HEK293 (cell line): ENCODE results near the gene PDE3A.

Experiments
- CTCF ChIA-PET: fragments of 350-600 bp; formaldehyde crosslinking; extraction: SDS; loops from one replicate; lab custom pipeline; 2021; ENCODE audit warnings: antibody characterized with exemption; lab: Yijun Ruan, JAX
- POLR2A ChIA-PET: fragments of 300-600 bp; formaldehyde crosslinking; extraction: SDS; loops from one replicate; lab custom pipeline; 2020; ENCODE audit warnings: antibody characterized with exemption, inconsistent platforms; lab: Yijun Ruan, JAX
- H3K27ac ChIP-seq: fragments of 200-500 bp; sonication (Bioruptor generic); 2 replicates; pipeline ENCODE4 v1.5.1; 2014; ENCODE audit warnings: low read depth, low read length, control low read depth, inconsistent platforms; ENCODE audit errors: extremely low read depth
- H3K36me3 ChIP-seq, 2 experiments: fragments of 200-500 bp in 1 of 2; sonication (Bioruptor generic) in 1 of 2; 1 replicate in 1 of 2; 2 replicates in 1 of 2; pipeline ENCODE4 v1.5.1; 2014 to 2017; ENCODE audit warnings: inconsistent platforms in 2 of 2, low read length in 2 of 2; ENCODE audit not compliant: control insufficient read depth in 2 of 2, insufficient read depth in 1 of 2
- H3K4me1 ChIP-seq: fragments of 200-500 bp; sonication (Bioruptor generic); 2 replicates; pipeline ENCODE4 v1.5.1; 2014; ENCODE audit warnings: mild to moderate bottlenecking, low read length, inconsistent platforms; ENCODE audit not compliant: control insufficient read depth, insufficient read depth
- H3K4me3 ChIP-seq: 2 replicates; pipeline ENCODE4 v1.5.1; 2011; ENCODE audit warnings: low read depth, mild to moderate bottlenecking, control low read depth, low read length, moderate library complexity
- H3K9me3 ChIP-seq: fragments of 200-500 bp; sonication (Bioruptor generic); 2 replicates; pipeline ENCODE4 v1.5.1; 2014; ENCODE audit warnings: low read depth, low read length, inconsistent platforms; ENCODE audit not compliant: control insufficient read depth, insufficient read depth
- GLI2 ChIP-seq: fragments of 450-650 bp; formaldehyde crosslinking; IDR thresholded peaks from 2 replicates; pipeline ENCODE4; 2017; ENCODE audit warnings: missing biosample characterization, missing genetic modification characterization, low read depth, borderline replicate concordance
- IKZF3 ChIP-seq: fragments of 450-650 bp; IDR thresholded peaks from 2 replicates; pipeline ENCODE4 v1.5.0; 2018; ENCODE audit warnings: missing biosample characterization, mild to moderate bottlenecking, missing genetic modification characterization, moderate library complexity
- ZFP41 ChIP-seq: fragments of 450-650 bp; formaldehyde crosslinking; IDR thresholded peaks from 2 replicates; pipeline ENCODE4 v1.5.1; 2016; ENCODE audit warnings: missing biosample characterization, missing genetic modification characterization, borderline replicate concordance
- ZNF146 ChIP-seq: fragments of 450-650 bp; formaldehyde crosslinking; IDR thresholded peaks from 2 replicates; pipeline ENCODE4 v1.5.1; 2016; ENCODE audit warnings: missing biosample characterization, missing genetic modification characterization
- ZNF214 ChIP-seq: fragments of 450-650 bp; formaldehyde crosslinking; IDR thresholded peaks from 2 replicates; pipeline ENCODE4 v1.5.1; 2017; ENCODE audit warnings: missing biosample characterization, mild to moderate bottlenecking, missing genetic modification characterization, borderline replicate concordance
- ZNF248 ChIP-seq: fragments of 450-650 bp; formaldehyde crosslinking; IDR thresholded peaks from 2 replicates; pipeline ENCODE4 v1.5.1; 2017; ENCODE audit warnings: missing biosample characterization, missing genetic modification characterization
- ZNF311 ChIP-seq: fragments of 450-650 bp; formaldehyde crosslinking; IDR thresholded peaks from 2 replicates; pipeline ENCODE4 v1.5.1; 2017; ENCODE audit warnings: missing biosample characterization, missing genetic modification characterization, borderline replicate concordance
- ZNF426 ChIP-seq: fragments of 450-650 bp; formaldehyde crosslinking; IDR thresholded peaks from 2 replicates; pipeline ENCODE4 v1.5.1; 2017; ENCODE audit warnings: missing biosample characterization, missing genetic modification characterization, mild to moderate bottlenecking, inconsistent platforms, moderate library complexity
- ZNF558 ChIP-seq: fragments of 450-650 bp; formaldehyde crosslinking; IDR thresholded peaks from 2 replicates; pipeline ENCODE4 v1.5.1; 2016; ENCODE audit warnings: missing biosample characterization, missing genetic modification characterization
- ZNF571 ChIP-seq: fragments of 450-650 bp; formaldehyde crosslinking; IDR thresholded peaks from 2 replicates; pipeline ENCODE4 v1.5.0; 2017; ENCODE audit warnings: missing biosample characterization, missing genetic modification characterization
- ZNF600 ChIP-seq: fragments of 450-650 bp; formaldehyde crosslinking; IDR thresholded peaks from 2 replicates; pipeline ENCODE4 v1.5.1; 2016; ENCODE audit warnings: missing biosample characterization, missing genetic modification characterization
- ZNF623 ChIP-seq: fragments of 450-650 bp; formaldehyde crosslinking; IDR thresholded peaks from 2 replicates; pipeline ENCODE4 v1.5.1; 2016; ENCODE audit warnings: missing biosample characterization, missing genetic modification characterization
- ZNF624 ChIP-seq: fragments of 450-650 bp; formaldehyde crosslinking; IDR thresholded peaks from 2 replicates; pipeline ENCODE4 v1.5.1; 2017; ENCODE audit warnings: missing biosample characterization, missing genetic modification characterization
- ZNF654 ChIP-seq: fragments of 450-650 bp; formaldehyde crosslinking; IDR thresholded peaks from 2 replicates; pipeline ENCODE4 v1.5.1; 2016; ENCODE audit warnings: low read depth, missing biosample characterization, missing genetic modification characterization
- ZNF76 ChIP-seq: fragments of 450-650 bp; formaldehyde crosslinking; IDR thresholded peaks from 2 replicates; pipeline ENCODE4; 2016; ENCODE audit warnings: low read depth, missing biosample characterization, missing genetic modification characterization, borderline replicate concordance
- ZNF776 ChIP-seq: fragments of 450-650 bp; formaldehyde crosslinking; IDR thresholded peaks from 2 replicates; pipeline ENCODE4 v1.5.0; 2017; ENCODE audit warnings: missing biosample characterization, missing genetic modification characterization, borderline replicate concordance
- TF ChIP-seq, protein P1 (sequence below): fragments of 450-650 bp; formaldehyde crosslinking; IDR thresholded peaks from 2 replicates; pipeline ENCODE4 v1.5.0; 2017; ENCODE audit warnings: missing biosample characterization, missing genetic modification characterization, borderline replicate concordance
- TF ChIP-seq, protein P2 (sequence below): fragments of 450-650 bp; formaldehyde crosslinking; IDR thresholded peaks from 2 replicates; pipeline ENCODE4; 2016; ENCODE audit warnings: missing biosample characterization, missing genetic modification characterization
- TF ChIP-seq, protein P3 (sequence below): fragments of 450-650 bp; formaldehyde crosslinking; conservative IDR thresholded peaks from 2 replicates; pipeline ENCODE4 v1.5.1; 2016; ENCODE audit warnings: low read depth, missing biosample characterization, missing genetic modification characterization

PDE3A gene

DNA sequence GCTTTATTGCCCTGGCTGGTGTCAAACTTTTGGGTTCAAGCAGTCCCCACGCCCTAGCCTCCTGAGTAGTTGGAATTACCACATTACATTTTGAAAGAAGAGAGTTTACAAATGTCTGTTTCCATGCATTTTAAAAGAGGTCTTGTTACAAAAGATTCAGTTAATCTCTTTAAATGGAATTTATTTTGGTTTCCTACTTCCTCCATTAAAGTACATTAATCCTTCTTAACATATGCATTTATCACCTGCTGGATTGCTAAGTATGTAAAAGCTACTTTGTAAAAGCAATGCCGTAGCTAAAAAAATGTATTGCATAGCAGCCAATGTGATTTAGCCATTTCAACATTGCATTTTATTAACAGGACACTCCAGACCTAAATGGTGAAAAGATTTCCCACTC, 80.4 kb downstream of the PDE3A start:
- CTCF ChIA-PET, result no interaction called here
- no peak for TF ChIP-seq IKZF3
- TF ChIP-seq, protein P1, sequence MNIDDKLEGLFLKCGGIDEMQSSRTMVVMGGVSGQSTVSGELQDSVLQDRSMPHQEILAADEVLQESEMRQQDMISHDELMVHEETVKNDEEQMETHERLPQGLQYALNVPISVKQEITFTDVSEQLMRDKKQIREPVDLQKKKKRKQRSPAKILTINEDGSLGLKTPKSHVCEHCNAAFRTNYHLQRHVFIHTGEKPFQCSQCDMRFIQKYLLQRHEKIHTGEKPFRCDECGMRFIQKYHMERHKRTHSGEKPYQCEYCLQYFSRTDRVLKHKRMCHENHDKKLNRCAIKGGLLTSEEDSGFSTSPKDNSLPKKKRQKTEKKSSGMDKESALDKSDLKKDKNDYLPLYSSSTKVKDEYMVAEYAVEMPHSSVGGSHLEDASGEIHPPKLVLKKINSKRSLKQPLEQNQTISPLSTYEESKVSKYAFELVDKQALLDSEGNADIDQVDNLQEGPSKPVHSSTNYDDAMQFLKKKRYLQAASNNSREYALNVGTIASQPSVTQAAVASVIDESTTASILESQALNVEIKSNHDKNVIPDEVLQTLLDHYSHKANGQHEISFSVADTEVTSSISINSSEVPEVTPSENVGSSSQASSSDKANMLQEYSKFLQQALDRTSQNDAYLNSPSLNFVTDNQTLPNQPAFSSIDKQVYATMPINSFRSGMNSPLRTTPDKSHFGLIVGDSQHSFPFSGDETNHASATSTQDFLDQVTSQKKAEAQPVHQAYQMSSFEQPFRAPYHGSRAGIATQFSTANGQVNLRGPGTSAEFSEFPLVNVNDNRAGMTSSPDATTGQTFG (tag by site-specific recombination), result no peak
- no peak overlapping the region for H3K4me3 ChIP-seq
- POLR2A ChIA-PET, result no interaction called here
- H3K9me3 ChIP-seq, result no peaks in the 10 kb centered on the region
- H3K4me1 ChIP-seq, result no peaks in the 10 kb centered on the region
- H3K36me3 ChIP-seq, result no peaks in the 10 kb centered on the region
- no peak overlapping the region for H3K27ac ChIP-seq

DNA sequence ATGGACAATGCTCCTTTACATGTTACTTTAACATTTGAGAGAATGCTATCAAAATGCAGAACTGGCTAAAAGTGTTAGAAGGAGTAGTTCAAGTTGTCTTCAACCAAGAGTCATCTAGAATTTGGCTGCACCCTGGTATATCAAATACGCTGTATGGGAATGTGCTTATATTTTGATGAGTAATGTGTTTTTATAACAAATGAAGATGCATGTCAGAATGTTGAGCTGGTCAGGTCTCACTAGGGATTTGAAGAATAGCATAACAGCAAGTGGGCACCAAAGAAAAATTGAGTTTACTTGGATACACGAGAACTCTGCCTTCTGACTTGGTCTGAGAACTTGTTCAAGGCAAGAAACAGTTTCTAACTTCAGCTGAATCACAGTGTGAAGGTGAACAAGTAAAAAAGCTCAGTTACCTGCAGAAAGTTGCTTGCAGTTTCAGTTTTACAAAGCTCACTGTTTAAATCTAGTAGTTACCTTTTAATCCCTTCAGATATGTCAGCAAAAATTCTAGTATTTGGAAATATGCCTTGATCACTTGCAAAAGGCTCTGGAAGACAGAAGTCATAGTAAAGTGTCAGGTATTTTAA, 82.3 kb downstream of the PDE3A start:
- Histone ChIP-seq H3K36me3 (no peaks in the 10 kb centered on the region), H3K27ac (no peak overlapping the region), H3K9me3 (no peaks in the 10 kb centered on the region), H3K4me1 (no peaks in the 10 kb centered on the region), H3K4me3 (no peak overlapping the region)
- ChIA-PET POLR2A (interaction anchor here (0.5 kb wide), 1 partner anchor 794 kb away, joined by 4 read pairs; no protein-coding TSS in a partner anchor), CTCF (no interaction called here)
- TF ChIP-seq ZNF146 (tag by site-specific recombination) (no peak), ZNF426 (tag by site-specific recombination) (no peak), ZNF248 (tag by site-specific recombination) (no peak), ZNF311 (tag by site-specific recombination) (no peak), ZNF776 (no peak), ZNF623 (no peak), ZNF571 (tag by site-specific recombination) (no peak), ZNF214 (tag by site-specific recombination) (no peak), ZNF76 (tag by site-specific recombination) (no peak), ZNF600 (tag by site-specific recombination) (no peak), ZNF558 (tag by site-specific recombination) (no peak), ZNF624 (no peak), ZNF654 (tag by site-specific recombination) (no peak), GLI2 (tag by site-specific recombination) (no peak), ZFP41 (tag by site-specific recombination) (no peak)
- TF ChIP-seq, protein P2, sequence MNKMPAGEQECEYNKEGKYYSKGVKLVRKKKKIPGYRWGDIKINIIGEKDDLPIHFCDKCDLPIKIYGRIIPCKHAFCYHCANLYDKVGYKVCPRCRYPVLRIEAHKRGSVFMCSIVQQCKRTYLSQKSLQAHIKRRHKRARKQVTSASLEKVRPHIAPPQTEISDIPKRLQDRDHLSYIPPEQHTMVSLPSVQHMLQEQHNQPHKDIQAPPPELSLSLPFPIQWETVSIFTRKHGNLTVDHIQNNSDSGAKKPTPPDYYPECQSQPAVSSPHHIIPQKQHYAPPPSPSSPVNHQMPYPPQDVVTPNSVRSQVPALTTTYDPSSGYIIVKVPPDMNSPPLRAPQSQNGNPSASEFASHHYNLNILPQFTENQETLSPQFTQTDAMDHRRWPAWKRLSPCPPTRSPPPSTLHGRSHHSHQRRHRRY (tag by site-specific recombination), result no peak
- TF ChIP-seq, protein P3, sequence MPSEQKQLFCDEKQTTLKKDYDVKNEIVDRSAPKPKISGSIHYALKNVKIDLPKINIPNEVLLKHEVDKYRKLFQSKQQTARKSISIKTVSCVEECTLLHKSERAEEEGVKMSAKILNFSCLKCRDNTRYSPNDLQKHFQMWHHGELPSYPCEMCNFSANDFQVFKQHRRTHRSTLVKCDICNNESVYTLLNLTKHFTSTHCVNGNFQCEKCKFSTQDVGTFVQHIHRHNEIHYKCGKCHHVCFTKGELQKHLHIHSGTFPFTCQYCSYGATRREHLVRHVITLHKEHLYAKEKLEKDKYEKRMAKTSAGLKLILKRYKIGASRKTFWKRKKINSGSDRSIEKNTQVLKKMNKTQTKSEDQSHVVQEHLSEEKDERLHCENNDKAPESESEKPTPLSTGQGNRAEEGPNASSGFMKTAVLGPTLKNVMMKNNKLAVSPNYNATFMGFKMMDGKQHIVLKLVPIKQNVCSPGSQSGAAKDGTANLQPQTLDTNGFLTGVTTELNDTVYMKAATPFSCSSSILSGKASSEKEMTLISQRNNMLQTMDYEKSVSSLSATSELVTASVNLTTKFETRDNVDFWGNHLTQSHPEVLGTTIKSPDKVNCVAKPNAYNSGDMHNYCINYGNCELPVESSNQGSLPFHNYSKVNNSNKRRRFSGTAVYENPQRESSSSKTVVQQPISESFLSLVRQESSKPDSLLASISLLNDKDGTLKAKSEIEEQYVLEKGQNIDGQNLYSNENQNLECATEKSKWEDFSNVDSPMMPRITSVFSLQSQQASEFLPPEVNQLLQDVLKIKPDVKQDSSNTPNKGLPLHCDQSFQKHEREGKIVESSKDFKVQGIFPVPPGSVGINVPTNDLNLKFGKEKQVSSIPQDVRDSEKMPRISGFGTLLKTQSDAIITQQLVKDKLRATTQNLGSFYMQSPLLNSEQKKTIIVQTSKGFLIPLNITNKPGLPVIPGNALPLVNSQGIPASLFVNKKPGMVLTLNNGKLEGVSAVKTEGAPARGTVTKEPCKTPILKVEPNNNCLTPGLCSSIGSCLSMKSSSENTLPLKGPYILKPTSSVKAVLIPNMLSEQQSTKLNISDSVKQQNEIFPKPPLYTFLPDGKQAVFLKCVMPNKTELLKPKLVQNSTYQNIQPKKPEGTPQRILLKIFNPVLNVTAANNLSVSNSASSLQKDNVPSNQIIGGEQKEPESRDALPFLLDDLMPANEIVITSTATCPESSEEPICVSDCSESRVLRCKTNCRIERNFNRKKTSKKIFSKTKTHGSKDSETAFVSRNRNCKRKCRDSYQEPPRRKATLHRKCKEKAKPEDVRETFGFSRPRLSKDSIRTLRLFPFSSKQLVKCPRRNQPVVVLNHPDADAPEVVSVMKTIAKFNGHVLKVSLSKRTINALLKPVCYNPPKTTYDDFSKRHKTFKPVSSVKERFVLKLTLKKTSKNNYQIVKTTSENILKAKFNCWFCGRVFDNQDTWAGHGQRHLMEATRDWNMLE (tag by site-specific recombination), result no peak
